DMS114 treated with DMSO at 0.1 percent for 48 hours (cell line): ENCODE measurements around the gene ZBTB1.
"Not testable (repeated sequence)": the region's sequence is repeated elsewhere in the genome, so short reads cannot be mapped to it uniquely, and the experiment has no call there.

ENCODE experiments used
- DNase-seq: peaks from one replicate; lab custom pipeline; 2025; ENCODE audit not compliant: unreplicated experiment; lab: John Stamatoyannopoulos, UW

ZBTB1 gene

DNA sequence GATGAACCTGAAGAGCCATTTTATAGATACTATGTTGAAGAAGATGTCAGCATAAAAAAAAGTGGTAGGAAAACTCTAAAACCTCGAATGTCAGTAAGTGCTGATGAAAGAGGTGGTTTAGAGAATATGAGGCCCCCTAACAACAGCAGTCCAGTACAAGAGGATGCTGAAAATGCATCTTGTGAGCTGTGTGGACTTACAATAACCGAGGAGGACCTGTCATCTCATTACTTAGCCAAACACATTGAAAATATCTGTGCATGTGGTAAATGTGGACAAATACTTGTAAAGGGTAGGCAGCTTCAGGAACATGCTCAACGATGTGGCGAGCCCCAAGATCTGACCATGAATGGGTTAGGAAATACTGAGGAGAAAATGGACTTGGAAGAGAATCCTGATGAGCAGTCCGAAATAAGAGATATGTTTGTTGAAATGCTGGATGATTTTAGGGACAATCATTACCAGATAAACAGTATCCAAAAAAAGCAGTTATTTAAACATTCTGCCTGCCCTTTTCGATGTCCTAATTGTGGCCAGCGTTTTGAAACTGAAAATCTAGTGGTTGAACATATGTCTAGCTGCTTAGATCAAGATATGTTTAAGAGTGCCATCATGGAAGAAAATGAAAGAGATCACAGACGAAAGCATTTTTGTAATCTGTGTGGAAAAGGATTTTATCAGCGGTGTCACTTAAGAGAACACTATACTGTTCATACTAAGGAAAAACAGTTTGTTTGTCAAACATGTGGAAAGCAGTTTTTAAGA, 18.2 kb downstream of the ZBTB1 start:
- no peak for DNase-seq

DNA sequence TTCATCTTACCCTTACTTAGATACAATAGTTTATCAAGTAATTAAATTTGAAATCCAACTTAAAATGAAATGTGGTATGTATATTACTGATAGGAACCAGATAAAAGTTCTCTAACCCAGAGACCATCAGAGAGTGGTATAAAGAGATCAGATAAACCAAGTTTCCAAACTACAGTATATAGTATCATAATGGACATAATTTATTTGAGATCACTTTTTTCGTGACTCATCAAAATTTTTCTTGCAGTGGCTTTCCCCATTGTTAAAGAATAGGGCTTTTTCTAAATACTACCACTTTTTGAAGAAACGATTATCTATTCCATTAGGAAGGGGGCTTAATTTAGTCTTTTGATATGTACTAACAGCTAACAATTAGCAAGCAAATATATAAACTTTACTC, 20.8 kb downstream of the ZBTB1 start:
- DNase-seq = no peak

DNA sequence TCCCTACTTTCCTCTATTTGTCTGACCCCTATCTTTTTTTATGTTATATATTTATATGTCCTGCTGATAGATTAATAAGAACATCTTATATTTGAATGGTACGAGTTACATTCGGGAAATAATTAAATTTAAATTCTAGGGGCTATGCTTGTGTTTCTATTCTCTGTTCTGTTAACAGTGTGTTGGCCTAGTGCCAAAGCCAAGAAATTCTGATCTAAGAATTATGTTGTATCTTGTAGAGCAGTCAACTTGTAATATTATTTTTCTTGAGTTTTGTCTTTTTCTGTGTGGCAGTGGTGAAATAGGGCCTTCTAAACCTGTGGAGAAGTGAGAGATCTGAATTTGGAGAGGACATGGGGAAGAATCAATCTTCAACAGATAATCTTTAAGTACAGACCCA, 27.0 kb downstream of the ZBTB1 start:
- DNase-seq = no peak

DNA sequence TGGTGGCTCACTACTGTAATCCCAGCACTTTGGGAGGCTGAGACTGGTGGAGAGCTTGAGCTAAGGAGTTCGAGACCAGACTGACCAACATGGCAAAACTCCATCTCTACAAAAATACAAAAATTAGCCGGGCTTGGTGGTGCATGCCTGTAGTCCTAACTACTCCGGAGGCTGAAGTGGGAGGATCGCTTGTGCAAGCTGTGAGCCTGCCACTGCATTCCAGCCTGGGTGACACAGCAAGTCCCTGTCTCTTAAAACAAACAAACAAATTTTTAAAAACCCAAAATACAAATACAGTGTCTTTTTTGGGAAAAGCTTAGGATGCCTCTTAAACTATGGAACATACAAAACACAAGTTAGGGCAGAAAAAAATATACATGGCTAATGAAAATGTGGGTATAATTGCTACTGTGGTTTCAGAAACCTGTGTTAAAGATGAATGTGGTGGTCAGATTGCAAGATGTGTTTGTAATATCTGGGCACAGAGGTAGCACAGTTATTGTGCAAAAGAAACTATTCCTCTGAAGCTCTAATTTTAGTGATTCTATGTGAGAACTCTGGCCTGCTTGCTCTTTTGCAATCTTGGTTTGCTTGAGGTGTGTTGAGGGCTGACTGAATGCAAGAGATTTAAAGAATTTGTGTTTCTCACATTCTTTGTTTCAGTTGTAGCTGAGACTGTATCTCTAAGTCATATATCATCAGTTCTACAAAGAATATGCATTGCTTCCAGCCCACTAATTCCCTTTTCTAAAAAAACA, 32.1 kb downstream of the ZBTB1 start:
- no peak for DNase-seq

DNA sequence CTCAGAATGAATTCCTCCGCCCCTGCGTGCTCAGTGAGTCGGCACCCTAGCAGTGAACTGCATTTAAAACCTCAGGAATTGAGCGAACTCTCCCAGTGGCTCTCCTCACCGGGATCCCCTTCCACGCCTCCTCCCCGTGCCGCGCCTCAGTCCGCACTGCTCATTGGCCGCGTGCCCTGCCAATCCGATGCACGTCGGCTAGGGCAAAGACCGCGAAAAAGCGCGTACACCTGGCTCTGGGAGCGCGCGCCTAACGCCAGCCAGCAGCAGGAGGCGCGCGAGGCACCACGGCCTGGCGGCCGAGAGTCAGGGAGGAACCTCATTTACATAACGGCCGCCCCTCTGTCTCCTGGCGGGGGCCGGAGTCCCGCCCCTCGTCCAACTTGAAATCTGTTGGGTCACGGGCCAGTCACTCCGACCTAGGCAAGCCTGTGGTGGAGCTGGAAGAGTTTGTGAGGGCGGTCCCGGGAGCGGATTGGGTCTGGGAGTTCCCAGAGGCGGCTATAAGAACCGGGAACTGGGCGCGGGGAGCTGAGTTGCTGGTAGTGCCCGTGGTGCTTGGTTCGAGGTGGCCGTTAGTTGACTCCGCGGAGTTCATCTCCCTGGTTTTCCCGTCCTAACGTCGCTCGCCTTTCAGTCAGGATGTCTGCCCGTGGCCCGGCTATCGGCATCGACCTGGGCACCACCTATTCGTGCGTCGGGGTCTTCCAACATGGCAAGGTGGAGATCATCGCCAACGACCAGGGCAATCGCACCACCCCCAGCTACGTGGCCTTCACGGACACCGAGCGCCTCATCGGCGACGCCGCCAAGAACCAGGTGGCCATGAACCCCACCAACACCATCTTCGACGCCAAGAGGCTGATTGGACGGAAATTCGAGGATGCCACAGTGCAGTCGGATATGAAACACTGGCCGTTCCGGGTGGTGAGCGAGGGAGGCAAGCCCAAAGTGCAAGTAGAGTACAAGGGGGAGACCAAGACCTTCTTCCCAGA, 35.9 kb downstream of the ZBTB1 start, which contains the start of gene HSPA2:
HSPA2 (plus strand) TSS at position 534 of the 995 bp plus-strand sequence; CDS start at position 643, 109 bp downstream.
- peak; percentile 97 for DNase-seq

DNA sequence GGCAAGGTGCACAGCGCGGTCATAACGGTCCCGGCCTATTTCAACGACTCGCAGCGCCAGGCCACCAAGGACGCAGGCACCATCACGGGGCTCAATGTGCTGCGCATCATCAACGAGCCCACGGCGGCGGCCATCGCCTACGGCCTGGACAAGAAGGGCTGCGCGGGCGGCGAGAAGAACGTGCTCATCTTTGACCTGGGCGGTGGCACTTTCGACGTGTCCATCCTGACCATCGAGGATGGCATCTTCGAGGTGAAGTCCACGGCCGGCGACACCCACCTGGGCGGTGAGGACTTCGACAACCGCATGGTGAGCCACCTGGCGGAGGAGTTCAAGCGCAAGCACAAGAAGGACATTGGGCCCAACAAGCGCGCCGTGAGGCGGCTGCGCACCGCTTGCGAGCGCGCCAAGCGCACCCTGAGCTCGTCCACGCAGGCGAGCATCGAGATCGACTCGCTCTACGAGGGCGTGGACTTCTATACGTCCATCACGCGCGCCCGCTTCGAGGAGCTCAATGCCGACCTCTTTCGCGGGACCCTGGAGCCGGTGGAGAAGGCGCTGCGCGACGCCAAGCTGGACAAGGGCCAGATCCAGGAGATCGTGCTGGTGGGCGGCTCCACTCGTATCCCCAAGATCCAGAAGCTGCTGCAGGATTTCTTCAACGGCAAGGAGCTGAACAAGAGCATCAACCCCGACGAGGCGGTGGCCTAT, 36.8 kb downstream of the ZBTB1 start:
- no peak for DNase-seq

DNA sequence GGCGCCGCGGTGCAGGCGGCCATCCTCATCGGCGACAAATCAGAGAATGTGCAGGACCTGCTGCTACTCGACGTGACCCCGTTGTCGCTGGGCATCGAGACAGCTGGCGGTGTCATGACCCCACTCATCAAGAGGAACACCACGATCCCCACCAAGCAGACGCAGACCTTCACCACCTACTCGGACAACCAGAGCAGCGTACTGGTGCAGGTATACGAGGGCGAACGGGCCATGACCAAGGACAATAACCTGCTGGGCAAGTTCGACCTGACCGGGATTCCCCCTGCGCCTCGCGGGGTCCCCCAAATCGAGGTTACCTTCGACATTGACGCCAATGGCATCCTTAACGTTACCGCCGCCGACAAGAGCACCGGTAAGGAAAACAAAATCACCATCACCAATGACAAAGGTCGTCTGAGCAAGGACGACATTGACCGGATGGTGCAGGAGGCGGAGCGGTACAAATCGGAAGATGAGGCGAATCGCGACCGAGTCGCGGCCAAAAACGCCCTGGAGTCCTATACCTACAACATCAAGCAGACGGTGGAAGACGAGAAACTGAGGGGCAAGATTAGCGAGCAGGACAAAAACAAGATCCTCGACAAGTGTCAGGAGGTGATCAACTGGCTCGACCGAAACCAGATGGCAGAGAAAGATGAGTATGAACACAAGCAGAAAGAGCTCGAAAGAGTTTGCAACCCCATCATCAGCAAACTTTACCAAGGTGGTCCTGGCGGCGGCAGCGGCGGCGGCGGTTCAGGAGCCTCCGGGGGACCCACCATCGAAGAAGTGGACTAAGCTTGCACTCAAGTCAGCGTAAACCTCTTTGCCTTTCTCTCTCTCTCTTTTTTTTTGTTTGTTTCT, 37.6 kb downstream of the ZBTB1 start:
- DNase-seq = no peak

DNA sequence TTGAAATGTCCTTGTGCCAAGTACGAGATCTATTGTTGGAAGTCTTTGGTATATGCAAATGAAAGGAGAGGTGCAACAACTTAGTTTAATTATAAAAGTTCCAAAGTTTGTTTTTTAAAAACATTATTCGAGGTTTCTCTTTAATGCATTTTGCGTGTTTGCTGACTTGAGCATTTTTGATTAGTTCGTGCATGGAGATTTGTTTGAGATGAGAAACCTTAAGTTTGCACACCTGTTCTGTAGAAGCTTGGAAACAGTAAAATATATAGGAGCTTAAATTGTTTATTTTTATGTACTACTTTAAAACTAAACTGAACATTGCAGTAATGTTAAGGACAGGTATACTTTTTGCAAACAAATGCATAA, 38.2 kb downstream of the ZBTB1 start:
- no peak for DNase-seq

DNA sequence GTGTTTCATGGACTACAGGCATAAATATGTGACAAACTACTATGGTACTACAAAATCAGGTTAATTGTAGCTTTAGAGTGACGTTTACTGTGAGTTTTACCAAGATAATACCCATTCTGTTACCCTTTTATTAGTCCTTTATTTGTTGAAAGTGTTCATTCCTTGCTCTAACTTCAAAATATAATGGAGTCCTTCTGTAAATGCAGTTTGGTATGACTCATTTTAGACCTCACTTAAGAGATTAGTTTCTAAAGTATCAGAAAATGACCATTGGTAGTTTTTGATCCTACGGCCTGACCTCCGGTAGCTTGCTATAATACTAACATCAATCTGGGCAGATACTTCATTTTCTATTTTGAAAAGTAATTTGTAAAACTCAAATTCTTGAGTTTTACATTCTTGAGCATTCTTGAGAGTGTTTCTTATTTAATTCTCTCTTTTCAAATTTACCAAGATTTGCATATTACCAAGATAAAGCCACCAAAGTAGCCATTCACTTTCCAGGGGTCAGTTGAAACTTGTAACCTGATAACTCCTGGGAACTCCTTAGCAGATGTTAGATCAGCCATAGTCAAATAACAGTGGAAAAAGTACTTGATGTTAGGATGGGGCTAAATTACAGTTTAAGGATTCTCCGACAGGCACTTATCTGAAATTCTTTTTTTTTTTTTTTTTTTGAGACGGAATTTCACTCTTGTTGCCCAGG, 40.2 kb downstream of the ZBTB1 start:
- no peak for DNase-seq

DNA sequence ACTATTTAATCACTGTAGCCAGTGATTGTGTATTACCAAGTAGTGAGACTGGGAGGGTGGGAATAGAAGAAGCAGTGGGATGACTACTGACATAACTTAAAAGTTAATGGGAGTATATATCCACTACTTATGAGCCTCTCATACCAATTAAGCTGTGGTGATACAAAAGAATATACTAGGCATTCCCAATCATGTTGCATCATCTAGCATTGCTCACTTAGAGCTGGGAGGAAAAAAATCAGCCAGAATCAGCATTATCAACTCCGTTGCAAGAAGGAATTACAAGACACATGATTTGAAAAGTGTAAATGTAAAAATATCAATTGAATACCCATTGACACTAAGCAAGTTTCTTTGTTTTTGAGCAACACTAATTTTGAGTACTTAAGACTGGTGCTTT, 44.4 kb downstream of the ZBTB1 start:
- no peak for DNase-seq

DNA sequence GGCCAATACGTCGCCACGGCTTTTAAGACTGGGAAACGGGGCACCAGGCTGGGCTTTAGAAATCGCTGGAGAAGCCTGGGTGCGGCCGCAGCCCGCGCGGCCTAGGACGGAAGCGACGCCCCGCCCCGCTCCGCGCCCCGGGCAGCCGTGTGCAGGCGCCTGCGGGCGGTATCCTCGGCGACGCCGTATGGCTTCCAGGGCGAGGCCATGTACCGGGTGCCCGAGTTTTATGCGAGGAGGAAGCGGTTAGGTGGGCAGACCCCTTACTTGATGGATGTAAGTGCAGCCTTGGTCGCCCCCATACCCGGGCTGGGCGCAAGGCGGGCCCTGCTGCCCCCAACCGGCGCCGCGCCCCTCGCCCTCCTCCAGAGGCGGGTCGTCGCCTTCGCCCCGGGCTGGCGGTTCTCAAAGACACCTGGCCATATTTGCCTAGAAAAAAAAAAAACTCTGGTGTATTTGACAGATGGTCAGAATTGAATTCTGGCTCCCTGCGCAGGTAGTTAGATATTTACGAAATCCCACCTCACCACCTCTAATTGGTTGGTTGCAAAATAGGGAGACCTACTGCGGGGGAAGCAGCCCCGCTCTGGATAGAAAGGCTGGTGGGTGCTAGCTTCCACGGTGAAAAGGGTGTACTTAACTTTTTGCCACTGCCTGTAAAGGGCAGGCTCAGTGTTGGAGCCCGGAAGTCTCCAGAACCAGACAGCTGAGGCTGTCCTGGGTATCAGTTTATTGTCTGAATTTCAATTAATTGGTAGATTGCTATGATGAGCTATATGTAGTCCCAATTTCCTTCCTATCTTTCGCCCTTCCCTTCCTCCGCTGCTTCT, 45.4 kb downstream of the ZBTB1 start, which contains the start of gene PPP1R36:
PPP1R36 (plus strand) TSS at position 171 of the 830 bp plus-strand sequence; CDS start at position 208, 37 bp downstream.
- DNase-seq = no peak

DNA sequence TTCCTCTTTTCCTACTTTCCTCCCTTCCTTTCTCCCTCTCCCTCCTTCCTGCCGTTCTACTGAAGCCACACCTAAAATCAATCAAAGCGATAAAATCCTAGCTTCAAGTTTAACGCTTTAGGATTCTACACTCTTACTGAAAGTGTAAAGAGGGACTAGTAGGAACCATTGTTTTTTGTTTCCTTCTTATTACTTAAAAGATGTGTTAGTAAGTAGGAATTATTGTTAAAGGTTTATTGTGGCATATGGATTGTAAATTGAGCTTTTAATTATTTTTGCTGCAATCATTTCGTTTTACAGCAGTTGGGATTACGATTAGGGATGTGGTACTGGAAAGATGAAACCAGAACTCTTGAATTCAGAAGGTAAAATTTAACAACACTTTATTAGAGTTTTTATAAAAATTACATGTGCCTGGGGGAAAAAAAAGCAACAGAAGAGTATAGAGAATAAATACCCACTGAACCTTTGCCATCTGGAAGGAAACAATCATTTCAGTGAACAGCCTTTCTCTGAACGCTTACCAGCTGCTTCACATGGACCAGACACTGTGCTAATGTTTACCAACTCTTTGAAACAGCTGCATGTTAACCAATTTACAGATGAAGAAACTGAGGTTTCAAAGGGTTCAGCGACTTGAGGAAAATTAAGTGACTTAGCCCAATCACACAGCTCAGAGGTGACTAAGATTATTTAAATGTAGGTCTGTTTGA, 46.2 kb downstream of the ZBTB1 start:
- no peak for DNase-seq

DNA sequence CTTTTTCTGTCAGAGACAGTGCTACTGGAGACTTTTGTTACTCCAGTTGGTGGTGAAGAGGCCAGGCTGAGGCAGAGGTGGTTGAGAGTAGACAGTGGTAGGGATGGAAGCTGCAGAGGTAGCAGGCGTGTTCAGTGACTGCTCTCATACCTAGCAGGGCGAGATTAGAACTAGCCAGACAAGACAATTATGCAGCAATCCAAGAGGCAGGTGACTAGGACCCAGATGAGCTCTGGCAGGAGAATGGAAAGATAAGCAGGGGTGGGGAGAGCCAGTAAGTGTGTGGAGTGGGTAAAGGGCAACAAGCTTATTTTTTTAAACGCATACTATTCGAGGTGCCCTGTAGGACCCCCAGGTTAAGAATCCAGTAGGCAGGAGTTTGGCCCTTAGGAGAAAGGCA, 50.0 kb downstream of the ZBTB1 start:
- DNase-seq = no peak

DNA sequence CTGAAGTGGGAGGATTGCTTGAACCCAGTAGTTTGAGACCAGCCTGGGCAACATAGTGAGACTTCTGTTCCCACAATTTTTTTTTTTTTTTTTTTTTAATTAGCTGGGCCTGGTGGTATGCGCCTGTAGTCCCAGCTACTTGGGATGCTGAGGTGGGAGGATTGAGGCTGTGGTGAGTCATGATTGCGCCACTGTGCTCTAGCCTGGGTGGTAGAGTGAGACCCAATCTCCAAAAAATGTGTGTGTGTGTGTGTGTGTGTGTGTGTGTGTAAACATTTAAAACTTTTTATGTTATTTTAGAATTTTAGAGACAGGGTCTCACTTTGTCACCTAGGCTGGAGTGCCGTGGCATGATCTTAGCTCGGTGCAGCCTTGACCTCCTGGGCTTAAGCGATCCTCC, 52.0 kb downstream of the ZBTB1 start:
- DNase-seq = no peak

DNA sequence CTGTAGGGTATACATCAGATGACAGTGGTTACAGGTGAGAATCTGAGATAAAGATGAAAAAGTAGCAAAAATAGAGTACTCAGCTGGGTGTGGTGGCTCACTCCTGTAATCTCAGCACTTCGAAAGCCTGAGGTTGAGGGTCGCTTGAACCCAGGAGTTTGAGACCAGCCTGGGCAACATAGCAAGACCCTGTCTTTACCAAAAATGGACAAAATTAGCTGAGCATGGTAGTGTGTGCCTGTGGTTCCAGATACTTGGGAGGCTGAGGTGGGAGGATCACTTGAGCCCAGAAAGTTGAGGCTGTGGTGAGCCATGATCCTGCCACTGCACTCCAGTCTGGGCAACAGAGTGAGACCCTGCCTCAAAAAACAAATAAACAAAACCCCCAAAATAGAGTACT, 53.6 kb downstream of the ZBTB1 start:
- not testable (repeated sequence) for DNase-seq

DNA sequence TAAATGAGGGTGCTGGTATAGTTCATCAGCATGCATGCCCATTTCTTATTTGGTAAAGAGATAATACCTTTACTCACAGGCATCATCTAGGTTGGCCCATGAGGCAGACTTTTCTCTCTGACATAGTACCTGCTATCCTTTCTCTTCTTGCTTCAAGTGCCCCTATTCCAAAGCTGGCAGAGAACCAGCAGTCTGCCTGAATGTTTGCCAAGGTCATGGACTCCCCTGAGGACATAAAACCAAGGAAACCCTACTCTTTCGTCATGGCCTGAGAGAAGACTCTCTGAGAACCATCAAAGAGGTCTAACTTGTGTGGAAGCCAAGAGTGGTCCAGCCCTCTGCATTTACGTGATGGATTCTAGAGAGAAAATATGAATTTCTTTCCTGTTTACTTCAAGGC, 57.1 kb downstream of the ZBTB1 start:
- DNase-seq = no peak

DNA sequence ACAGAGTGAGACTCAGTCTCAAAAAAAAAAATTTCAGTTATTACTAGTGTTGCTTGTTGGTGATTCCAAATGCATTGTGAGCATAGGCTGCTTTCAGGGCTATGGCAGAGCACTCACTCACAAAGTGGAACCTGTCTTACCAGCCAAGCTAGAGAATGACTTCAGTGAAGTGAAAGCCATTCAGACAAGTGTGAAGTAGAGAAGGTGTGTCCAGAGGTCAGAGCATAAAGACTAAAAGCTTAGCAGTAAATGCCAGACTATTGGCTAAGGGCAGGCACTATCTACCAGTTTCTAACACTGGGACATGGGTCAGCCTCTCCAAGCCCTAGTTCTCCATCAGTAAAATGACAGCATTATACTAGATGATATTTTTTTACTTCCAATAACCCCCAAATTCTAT, 57.9 kb downstream of the ZBTB1 start:
- DNase-seq = no peak
